Peyer's patch (tissue), 4 donors: Measurements from ENCODE around the gene PPM1J. TPM values are rescaled to one million over a fixed set of nuclear protein-coding genes. Genes with fewer than 3 reads are reported as not detected.

ENCODE experiments used
- DNase-seq, 3 donors: peaks; one replicate each; pipeline ENCODE4 v3.0.0-alpha.2; 2017 to 2019
- H3K27ac ChIP-seq, 4 donors: fragments of 200-600 bp; sonication (generic); one replicate each; pipeline ENCODE4 v1.5.1; 2016 to 2019
- H3K27me3 ChIP-seq, 2 donors: fragments of 200-600 bp; sonication (generic); one replicate each; pipeline ENCODE4 v1.5.1; 2019
- H3K36me3 ChIP-seq, 3 donors: fragments of 200-600 bp; sonication (generic); one replicate each; pipeline ENCODE4 v1.5.1; 2016 to 2019
- H3K4me1 ChIP-seq, 4 donors: fragments of 200-600 bp; sonication (generic); one replicate each; pipeline ENCODE4 v1.5.1; 2016 to 2019
- H3K4me3 ChIP-seq, 4 donors: fragments of 200-600 bp; sonication (generic); 1 replicate in 3 of 4; 2 replicates in 1 of 4; pipeline ENCODE4 v1.5.1; 2016 to 2019; ENCODE audit warnings: mild to moderate bottlenecking in 1 of 4
- H3K9me3 ChIP-seq, 4 donors: fragments of 200-600 bp; sonication (generic); one replicate each; pipeline ENCODE4 v1.5.1; 2016 to 2019; ENCODE audit warnings: mild to moderate bottlenecking in 1 of 4
- POLR2A ChIP-seq, 2 donors: fragments of 450-650 bp; IDR thresholded peaks; one replicate each; pipeline ENCODE4 v1.5.1; 2017; ENCODE audit warnings: antibody characterized with exemption in 2 of 2, mild to moderate bottlenecking in 2 of 2, moderate library complexity in 2 of 2
- total RNA-seq, 4 donors: library from RNA; depleted of rRNA; stranded (reverse); fragments of >200 nt; gene quantifications; one replicate each; pipeline ENCODE4 v1.1.0, GENCODE V29; 2016
- TF ChIP-seq, protein P1 (sequence below), 6 experiments: fragments of 450-650 bp in 4 of 6; fragments of 200-600 bp in 2 of 6; sonication (generic) in 1 of 6; IDR thresholded peaks; one replicate each; pipeline ENCODE4 v1.5.1; 2017 to 2019; ENCODE audit warnings: antibody characterized with exemption in 6 of 6, mild to moderate bottlenecking in 3 of 6, moderate library complexity in 1 of 6

PPM1J gene
- total RNA-seq, 4 donors from 2014 or later, result 0.67 TPM; not detected in 3

DNA sequence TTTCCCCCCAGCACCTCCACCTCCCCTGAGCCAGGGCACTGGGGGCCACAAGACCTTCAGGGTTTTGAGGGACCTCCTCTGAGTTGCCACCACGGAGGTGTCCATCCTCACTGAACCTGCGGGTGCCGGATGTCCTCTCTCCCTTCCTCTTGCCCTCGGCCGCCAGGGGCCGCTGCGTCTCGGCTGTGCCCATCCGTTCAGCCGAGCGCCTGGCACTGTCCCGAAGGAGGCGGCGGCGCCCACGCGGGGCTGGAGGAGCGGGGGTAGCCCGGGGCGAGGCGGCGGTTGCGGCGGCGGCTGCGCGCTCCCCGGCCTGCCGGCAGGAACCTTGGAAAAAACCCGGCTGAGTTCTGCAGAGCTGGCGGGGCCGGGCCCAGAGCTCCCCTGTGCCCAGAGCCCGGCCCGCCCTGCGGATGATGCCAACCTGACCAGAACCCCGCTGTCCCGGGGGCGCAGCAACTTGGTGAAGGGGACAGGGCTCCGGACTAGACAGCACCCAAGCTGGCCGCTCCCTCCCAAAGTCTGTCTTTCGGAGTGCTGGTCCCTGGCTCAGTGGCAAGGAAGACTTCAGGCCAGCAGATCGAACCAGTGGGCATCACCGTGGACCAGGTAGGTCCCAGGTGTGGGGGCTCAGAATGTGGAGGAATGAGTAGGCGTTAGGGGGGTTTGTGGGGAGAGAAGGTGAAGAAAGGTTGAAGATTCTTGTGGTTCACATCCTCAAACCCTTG lies 3.7 kb upstream of the PPM1J start:
- peak; percentile 76 to 89 (median 88) for DNase-seq
- Histone ChIP-seq H3K27me3 (no peaks in the 10 kb centered on the region), H3K27ac (no peak overlapping the region), H3K4me1 (peaks cover 3 to 29% (median 10%) of the 10 kb centered on the region in 4 donors), H3K36me3 (no peaks in the 10 kb centered on the region), H3K9me3 (no peaks in the 10 kb centered on the region), H3K4me3 (peak overlapping the region in 3 of 4 donors; percentile 16 to 45 (median 30))
- TF ChIP-seq, protein P1, sequence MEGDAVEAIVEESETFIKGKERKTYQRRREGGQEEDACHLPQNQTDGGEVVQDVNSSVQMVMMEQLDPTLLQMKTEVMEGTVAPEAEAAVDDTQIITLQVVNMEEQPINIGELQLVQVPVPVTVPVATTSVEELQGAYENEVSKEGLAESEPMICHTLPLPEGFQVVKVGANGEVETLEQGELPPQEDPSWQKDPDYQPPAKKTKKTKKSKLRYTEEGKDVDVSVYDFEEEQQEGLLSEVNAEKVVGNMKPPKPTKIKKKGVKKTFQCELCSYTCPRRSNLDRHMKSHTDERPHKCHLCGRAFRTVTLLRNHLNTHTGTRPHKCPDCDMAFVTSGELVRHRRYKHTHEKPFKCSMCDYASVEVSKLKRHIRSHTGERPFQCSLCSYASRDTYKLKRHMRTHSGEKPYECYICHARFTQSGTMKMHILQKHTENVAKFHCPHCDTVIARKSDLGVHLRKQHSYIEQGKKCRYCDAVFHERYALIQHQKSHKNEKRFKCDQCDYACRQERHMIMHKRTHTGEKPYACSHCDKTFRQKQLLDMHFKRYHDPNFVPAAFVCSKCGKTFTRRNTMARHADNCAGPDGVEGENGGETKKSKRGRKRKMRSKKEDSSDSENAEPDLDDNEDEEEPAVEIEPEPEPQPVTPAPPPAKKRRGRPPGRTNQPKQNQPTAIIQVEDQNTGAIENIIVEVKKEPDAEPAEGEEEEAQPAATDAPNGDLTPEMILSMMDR (IDR thresholded peaks at IDR 0.05), result peak; percentile 56 to 88 (median 83)
- no peak for TF ChIP-seq POLR2A (IDR thresholded peaks at IDR 0.05)

GRCh38 chr1:112717263-112717873 lies 2.2 kb upstream of the PPM1J start:
- Histone ChIP-seq H3K27ac (no peak overlapping the region), H3K4me3 (no peak overlapping the region), H3K9me3 (no peaks in the 10 kb centered on the region), H3K27me3 (no peaks in the 10 kb centered on the region), H3K36me3 (no peaks in the 10 kb centered on the region), H3K4me1 (peaks cover 0 to 19% (median 10%) of the 10 kb centered on the region in 4 donors)
- no peak for TF ChIP-seq POLR2A (IDR thresholded peaks at IDR 0.05)
- TF ChIP-seq, protein P1 (IDR thresholded peaks at IDR 0.05), result no peak
- no peak for DNase-seq

DNA sequence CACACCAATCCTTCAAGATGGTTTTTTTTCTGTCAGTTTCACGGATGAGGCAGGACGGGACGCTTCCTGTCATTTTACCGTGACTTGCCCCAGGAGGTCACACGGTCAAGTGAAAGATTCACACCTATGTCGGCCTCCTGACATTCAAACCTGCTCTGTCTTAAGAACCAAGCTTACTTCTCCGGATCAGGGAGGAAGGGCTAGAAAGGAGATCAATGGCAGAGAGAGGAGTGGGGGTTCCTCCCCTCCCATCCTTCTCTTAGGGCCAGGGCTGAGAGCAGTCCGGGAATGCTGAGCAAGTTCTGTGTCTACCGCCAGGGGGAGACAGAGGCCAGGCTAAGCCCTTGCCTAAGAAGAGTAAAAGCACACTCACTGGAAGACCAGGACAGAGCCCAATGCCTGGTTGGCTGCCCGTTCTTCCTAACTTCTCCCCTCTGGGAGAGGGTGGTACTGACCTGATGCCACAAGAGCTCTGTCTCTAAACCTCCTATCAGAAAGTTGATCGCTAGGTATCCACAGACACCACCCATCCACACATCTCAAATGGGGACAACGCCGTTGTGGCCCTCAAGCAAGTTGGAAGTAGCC lies 1.1 kb upstream of the PPM1J start:
- TF ChIP-seq, protein P1 (IDR thresholded peaks at IDR 0.05), result peak; percentile 76 to 97 (median 94)
- TF ChIP-seq POLR2A (IDR thresholded peaks at IDR 0.05), result no peak
- H3K27ac ChIP-seq, result peak overlapping the region in 3 of 4 donors; percentile 62 to 72 (median 71)
- no peaks in the 10 kb centered on the region for H3K36me3 ChIP-seq
- H3K4me3 ChIP-seq, result peak overlapping the region; percentile 52 to 86 (median 74)
- DNase-seq, result peak; percentile 77 to 94 (median 89)
- H3K27me3 ChIP-seq, result no peaks in the 10 kb centered on the region
- peaks cover 0 to 18% (median 10%) of the 10 kb centered on the region in 4 donors for H3K4me1 ChIP-seq
- no peaks in the 10 kb centered on the region for H3K9me3 ChIP-seq

- peak in 2 of 3 donors; percentile 36 to 62 for DNase-seq
These were observed 544 bp downstream of the PPM1J start for GRCh38 chr1:112714313-112715263.

More at GRCh38 chr1:112714313-112715263, 544 bp downstream of the PPM1J start:
- Histone ChIP-seq H3K27ac (peak overlapping the region in 1 of 4 donors; percentile 71), H3K4me1 (peaks cover 0 to 18% (median 10%) of the 10 kb centered on the region in 4 donors), H3K9me3 (no peaks in the 10 kb centered on the region), H3K4me3 (peak overlapping the region; percentile 52 to 86 (median 74)), H3K27me3 (no peaks in the 10 kb centered on the region), H3K36me3 (no peaks in the 10 kb centered on the region)
- TF ChIP-seq, protein P1 (IDR thresholded peaks at IDR 0.05), result no peak
- TF ChIP-seq POLR2A (IDR thresholded peaks at IDR 0.05), result no peak
